HG02884 (cell line): ENCODE data around the gene GSTO1.

Experiments used
- ATAC-seq: cut with Tn5 transposase; IDR thresholded peaks from one replicate; pipeline ENCODE4 v1.9.1; 2021; ENCODE audit warnings: mild to moderate bottlenecking, moderate library complexity; ENCODE audit not compliant: unreplicated experiment

Gene GSTO1

DNA sequence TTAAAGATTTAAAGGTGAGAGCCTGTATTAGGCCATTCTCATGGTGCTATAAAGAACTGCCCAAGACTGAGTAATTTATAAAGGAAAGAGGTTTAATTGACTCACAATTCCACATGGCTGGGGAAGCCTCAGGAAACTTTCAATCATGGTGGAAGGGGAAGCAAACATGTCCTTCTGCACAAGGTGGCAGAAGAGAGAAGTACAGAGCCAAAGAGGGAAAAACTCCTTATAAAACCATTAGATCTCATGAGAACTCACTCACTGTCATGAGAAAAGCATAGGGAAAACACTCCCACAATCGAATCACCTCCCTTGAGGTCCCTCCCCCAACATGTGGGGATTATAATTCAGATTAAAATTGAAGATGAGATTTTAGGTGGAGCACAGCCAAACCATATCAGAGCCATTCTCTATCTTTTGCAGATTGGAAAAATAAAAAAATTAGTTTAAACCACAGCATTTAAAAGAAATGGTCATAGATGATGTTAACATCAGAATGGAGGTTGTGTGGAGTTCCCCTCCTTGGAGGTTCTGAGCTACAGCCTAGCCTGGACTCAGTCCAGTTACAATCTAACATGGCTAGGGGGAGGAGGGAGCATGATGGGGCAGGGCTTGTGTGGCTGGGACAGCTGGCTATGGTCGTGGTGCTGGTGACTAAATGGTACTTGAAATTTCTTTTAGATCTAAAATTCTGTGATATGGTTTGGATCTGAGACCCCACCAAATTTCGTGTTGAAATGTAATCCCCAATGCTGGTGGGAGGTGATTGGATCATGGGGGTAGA lies 47.4 kb downstream of the GSTO1 start:
- no peak for ATAC-seq

GRCh38 chr10:104303594-104304355 lies 49.1 kb downstream of the GSTO1 start:
- ATAC-seq: no peak

DNA sequence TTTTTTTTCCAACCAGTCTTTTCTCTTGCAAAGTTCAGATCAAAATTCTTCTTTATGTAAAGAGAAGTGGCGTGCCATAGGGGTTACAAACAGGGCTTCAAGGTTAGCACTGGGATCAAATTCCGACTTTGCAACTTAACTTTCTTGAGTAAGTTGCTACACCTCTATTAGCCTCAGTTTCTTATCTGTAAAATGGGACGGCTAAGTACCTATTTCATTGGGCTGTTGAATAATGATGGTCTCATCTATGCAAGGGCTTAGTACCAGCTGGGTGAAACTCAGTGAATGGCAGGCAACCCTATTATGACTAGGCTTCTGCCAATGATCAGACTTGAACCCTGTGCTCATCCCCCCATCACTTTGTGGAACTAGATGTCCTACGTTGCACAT lies 49.7 kb downstream of the GSTO1 start:
- ATAC-seq: no peak

DNA sequence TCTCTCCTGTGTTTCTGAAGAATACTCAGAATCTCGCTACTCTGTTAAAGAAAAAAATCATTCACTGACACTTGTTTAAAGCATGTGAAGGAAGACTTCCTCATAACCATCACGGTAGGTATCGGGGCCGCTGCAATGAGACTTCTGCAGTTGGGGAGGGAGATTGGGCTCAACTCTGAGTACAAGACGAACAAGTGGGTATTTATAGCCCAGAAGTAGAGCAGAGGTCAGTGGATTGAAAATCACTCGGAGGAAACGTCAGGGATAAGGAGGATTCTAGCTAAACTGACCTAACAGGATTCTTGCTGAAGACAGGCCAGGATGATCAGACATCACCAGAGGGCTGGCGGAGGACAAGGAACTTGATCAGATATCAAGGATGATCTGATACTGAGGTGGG lies 50.2 kb downstream of the GSTO1 start:
- ATAC-seq: no peak

GRCh38 chr10:104306897-104307296 lies 52.2 kb downstream of the GSTO1 start:
- no peak for ATAC-seq

DNA sequence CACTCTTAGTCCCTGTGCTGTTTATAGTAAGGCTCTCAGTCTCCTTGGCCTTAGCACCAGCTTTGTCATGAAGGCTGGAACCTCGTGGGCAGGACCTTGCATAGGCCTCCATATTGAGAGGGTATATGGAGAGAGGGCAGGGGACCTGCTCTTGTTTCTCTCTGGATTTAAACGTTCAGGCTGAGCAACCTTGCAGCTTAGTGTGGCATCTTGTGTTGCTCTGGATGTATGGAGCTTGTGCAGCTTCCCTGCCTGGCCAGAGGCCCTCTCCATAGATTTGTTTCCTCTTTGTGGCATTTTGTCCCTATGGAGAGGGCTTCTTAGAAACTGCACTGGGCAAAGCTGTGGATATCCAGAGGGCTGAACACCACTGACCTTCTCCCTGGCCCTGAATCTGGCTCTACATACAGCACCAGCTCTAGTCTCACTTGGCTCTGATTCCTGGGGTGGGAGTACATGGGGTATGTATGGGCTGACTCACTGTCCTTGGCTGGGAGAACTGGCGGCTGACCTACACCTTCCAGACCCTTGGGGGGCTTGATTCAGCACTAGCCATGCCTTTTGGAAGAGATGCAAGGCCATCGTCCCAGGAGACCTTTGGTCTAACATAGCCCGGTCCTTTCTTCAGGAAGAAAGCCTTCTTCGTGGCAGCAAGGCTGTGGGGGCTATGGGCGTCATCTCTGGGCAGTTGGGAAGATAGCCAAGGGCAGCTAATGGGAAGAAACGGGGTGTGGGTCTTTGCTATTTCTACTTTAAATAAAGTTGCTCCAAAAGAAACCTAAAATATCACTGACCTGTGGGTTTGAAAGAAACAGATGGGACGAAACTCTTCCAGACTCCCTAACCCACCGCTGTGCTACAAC lies 53.1 kb downstream of the GSTO1 start:
- ATAC-seq: no peak

DNA sequence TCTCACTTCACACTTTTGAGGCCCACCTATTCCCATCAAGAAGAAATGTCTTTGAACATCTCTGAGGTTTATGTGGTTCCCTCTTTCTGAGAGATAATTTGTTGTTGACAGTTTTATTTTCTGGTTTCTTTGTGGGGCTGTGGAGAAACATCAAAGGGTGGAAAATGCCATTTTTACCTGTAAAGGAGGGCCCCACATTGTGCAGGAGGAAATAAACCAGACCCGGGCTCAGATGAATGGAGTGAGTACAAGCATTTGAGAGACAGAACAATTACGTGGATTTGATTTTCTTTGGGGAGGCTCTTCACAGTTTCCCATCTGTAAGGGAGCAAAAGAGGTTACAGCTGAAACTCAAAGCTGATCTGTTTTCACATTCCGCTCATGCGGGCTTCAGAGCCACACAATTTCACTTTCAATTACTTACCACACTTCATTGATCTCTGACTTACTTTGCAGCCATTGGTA lies 53.8 kb downstream of the GSTO1 start:
- peak; percentile 74 for ATAC-seq

DNA sequence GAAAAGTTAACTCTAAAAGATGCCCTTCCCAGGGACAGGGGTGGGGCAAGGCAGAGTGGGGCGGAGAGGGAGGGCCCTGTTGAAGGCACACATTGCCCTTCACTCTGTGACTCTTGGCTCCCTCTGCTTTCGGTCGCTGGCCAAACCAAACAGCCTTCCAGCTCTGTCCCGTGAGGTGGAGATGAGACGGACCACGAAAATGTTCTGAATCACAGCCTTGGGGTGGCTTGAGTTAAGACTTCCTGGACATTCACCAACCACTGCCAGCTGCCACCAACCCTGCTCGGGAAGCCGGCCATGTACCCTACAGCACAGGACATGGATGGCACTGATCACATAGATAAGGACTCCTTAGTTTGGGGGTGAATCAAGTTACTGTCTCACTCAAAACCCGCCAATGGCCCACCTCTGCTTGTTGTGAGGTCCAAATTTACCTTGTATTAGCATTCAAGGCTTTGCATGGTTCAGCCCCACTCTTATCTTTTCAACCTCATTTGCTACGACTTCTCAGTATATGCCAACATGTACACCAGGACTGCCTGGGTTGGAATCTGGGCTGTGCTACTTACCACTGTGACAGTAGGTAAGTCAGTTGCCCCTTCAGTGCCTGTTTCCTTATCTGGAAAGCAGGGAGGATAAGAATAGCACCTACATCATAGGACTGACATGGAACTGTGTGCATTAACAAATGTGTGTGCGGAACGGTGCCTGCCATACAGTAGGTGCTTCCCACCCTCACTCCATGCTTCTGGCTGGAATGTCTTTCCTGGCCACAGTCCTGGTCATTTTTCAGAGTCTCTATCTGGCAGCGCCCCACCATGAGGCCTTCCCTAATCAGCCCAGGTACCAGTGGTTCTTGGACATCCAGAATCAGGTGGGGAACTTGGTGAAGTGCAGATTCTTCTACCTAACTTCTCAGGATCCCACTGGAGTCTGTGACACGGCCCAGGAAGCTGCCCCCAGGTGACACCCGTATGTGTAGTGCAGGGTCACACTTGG lies 55.6 kb downstream of the GSTO1 start:
- no peak for ATAC-seq

GRCh38 chr10:104311184-104311720 lies 56.6 kb downstream of the GSTO1 start:
- ATAC-seq: no peak

DNA sequence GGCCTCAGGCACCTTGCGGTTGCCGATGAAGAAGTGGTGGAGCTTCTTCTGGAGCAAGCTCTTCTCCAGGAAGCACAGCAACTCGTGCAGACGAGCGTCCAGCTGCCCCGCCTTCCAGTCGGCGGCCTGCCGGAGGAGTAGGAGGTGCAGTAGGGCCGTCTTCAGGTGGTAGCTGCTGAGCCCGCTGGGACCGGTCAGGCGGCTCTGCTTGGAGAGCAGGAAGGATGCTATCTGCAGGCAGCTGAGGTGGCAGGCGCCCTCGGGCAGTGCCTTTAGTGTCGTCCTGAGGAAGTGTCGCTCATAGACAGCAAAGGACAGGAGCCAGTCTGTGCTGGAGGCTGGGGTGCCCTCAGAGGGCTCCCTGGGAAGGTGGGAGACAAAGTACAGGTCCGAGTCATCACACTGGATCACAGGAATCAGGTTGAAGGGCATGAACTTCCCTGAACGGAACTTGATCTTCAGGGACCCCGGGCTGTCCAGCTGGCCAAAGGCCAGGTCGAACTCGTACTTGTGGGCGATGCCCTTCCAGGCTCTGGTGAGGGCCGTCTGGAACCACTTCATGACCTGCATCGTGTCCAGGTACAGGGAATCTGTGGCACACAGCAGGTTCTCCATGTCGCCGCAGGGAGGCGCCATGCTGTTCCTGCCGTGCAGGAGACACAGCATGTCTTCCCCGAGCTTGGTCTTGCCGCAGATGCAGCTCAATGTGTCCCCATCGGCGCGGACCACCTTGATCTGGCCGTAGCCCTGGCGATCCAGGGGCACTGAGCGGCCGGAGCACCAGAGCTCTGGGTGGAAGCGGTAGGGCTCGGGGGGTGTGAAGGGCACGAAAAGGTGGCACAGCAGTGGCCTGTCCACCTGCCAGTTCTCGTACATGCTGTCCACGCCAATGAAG lies 60.1 kb downstream of the GSTO1 start:
- ATAC-seq: no peak

DNA sequence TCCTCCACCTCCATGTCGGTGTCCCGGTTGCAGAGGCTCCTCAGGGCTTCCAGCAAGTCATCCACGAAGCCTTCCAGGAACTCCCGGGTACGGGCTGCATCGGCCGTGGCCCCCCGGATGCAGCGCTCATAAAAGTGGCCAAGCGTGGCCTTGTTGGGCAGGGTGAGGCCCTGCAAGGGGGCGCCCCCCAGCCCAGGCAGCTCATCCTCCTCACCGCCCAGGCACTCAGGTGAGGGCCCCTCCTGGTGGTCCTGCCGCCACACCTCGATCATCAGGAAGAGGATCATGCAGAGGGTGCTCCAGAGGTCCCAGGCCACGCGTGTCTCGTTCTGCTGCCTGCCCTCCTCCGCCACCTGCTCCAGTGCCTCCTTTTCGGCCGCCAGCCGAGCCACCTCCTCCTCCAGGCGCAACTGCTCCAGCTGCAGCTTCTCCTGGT lies 60.8 kb downstream of the GSTO1 start:
- ATAC-seq: no peak

DNA sequence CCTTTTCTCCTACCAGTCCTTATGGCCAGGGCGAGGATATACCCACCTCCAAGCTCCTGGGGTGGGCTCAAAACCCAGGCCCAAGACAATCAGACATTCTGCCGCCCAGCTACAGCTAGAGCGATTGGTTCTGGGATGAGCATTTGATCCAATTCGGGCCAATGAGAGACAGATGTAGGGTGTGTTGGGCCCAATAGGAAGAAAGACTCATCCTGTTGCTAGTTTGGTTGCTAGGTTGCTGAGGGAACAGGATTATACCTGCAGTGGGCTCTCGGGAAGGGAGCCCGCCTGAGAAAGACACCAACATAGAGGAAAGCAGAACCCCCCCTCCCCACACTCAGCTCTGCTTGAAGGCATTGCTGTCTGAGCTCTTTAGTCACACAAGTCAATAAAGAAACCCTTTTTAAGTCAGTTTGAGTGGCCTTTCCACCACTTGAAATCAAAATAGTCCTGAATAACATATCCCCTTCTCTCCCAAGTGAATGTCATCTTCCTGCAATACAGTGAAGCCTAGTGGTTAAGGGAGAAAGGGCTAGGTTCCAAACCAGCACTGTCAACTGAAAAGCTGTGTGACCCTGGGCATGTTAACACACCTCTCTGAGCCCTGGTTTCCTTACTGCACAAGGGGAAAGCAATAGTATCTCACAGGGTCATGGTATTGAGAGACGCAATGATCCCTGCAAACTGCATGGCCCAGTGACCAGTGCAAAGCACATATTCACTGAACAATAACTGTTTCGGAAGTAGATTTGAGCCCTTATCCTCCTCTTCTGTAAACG lies 61.8 kb downstream of the GSTO1 start:
- no peak for ATAC-seq
